ELR (cell line): Measurements from ENCODE around the gene PAQR5.
"Not testable (repeated sequence)": the region's sequence is repeated elsewhere in the genome, so short reads cannot be mapped to it uniquely, and the experiment has no call there.

Experiments used
- DNase-seq: peaks from one replicate; pipeline ENCODE4 v3.0.0-alpha.2; 2015; ENCODE audit warnings: low read depth

PAQR5 gene

GRCh38 chr15:69316291-69316690 is 17.6 kb downstream of the PAQR5 start:
- DNase-seq = no peak

DNA sequence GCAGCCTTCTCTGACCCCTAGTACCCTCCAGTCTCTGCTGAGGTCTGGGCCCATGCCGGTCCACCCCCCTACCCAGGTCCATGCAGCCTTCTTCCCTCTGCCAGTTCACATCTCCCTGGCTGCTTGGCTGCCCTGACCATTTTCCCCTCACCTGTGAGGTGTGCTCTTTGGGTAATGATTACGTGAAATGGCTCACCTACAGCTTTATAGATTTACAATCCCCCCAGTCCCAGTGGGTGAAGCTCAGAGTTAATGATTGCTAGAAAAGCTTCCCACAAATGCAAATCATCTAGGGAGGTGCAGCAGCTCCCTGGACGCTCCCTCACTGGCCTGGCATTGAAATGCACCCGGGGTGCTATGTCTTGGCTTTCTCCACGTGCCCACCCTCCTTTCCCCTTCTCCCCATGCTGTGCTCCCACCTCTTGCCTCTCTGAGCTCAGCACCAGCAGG is 18.7 kb downstream of the PAQR5 start:
- no peak for DNase-seq

- DNase-seq = no peak
These were observed 19.3 kb downstream of the PAQR5 start for GRCh38 chr15:69318033-69318432.

DNA sequence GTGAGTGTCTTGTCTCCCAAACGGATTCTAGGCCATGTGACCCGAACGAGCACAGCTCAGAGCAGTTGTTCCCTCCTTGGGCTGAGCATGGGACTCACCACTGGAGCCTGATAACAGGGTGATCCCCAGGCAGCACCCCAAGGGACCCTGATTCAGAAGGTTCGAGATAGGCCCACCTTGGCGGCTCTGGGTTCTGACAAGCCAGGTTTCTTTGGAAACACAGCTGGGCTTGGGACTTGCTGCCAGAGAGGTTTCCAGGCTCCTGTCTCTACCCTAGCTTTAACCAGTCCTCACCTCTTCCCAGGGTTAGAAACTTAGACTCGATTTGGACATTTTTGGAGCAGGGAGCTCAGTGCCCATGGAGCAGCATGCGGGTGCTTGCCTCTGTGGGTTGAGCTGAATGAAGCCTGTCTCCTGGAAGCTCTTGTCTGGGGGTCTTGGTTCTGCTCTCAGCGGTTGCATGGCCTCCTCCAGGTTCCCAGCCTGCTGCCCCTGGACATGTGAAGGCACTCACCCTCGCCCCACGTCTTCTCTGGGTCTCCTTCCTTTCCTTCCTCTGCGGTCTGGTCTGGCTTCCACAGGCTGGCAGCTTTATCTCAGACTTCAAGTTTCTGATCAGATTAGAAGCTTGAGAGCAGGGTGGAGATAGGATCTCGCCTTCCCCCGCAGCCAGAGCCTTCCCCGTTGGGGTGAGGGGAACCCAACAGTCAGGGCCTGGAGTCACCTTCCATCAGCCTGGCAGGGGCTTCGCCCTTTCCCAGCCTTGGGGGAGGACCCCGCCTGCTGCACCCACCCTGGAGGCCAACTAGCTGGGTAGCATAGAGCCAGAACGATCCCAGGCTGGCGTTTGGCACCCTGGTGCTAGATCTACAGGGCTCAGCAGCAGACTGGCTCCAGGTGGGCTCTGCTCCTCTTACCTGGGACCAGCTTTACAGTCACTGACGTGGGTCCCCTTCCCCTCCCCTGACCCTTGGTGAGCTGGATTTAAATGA is 21.0 kb downstream of the PAQR5 start:
- no peak for DNase-seq

- no peak for DNase-seq
These were observed 22.4 kb downstream of the PAQR5 start for GRCh38 chr15:69320977-69321554.

DNA sequence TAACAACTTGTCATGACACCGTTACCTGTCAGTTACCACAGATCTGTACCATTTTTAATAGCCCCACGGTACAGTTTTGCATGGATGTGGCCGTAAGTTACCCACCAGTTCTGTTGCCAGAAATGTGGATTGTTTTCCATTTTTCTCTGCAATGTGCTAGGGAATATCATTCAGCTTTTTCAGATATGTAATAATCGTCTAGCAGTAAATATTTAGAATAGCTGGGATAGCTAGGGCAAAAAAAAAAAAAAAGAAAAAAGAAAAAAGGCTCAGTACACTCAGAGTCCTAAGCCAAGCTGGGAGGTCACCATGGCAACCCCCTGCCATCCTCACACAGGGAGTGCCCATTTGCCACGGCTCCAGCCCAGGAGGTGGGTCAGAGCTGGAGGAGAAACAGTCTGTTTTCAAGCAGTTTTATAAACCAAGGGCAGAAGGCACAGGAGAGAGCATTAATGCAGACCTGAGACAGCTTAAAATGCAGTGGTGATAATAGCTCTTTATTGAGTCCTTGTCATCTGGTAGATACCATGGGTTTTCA is 25.2 kb downstream of the PAQR5 start:
- DNase-seq = no peak

DNA sequence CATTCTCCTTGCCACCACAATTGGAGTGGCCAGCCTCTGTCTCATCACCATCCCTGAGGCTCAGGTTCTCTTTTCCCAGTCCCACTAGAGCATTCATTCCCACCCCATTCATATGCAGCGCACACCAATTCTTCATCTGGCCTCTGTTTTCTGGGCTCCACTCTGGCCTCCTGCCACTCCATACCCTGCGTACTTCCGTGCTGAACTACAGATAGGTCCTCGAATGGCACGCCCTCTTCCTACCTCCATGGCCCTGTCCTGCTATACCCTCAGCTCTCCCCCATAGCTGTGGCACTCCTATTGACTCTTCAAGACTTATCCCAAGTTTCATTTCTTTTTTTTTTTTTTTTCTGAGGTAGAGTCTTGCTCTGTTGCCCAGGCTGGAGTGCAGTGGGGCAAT is 25.9 kb downstream of the PAQR5 start:
- no peak for DNase-seq

DNA sequence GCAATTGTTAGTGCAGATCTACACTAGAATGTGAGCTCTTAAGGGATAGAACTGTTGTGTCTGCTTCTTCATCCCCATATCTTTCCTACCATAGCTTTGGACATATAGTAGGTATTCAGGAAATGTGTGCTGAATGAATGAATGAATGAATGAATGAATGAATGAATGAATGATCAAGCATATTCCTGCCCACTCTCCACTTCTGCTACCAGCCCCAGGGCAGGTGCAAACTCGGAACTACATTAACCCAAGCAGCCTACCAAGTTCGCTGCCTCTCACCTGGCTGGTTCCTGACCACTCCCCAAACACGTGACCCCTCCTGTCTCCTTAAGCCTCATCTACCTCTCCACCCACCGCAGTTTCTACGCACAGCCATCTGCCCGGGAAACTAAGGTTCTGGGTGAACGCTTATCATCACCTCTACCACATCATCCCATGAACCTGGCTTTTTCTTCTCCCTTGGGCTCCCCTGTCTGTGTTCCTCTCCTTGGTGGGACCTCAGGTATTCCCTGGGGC is 26.8 kb downstream of the PAQR5 start:
- DNase-seq = no peak

DNA sequence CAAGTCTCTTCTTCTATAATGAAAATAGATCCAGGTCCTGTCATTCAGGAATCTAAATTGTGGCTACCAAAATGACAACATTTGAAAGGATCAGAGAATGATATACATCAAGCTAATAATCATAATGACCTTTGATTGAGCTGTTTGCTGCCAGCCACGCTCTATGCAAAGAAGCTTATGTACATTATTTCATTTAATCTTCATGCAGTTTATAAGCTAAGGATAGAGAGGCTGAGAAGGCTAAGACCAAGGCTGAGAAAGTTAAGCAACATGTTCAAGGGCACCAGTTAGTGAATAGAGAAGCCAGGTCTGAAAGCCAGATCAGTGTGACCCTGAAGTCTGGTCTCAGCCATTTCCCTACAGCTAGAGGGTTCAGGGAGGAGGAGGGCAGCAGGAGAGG is 29.4 kb downstream of the PAQR5 start:
- DNase-seq = no peak

DNA sequence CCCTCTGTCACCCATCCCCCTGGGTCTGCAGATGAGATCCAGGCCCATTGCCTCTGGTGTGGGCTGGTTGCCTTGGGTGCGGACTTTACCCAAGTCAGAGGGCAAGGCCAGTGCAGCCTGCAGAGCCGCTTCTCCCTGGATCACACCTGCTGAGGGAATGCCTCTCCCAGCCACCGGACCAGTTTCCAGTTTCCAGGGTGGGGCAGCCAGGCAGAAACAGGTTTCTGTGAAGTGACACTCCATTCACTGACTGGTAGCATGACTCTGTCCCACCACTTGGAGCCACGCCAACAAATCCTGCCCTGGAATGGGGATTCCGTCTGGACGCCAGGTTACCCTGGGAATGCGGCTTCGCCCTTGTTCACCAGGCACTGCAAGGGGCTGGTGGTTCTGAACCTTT is 30.0 kb downstream of the PAQR5 start:
- DNase-seq = no peak

GRCh38 chr15:69337138-69337537 is 38.4 kb downstream of the PAQR5 start:
- no peak for DNase-seq

DNA sequence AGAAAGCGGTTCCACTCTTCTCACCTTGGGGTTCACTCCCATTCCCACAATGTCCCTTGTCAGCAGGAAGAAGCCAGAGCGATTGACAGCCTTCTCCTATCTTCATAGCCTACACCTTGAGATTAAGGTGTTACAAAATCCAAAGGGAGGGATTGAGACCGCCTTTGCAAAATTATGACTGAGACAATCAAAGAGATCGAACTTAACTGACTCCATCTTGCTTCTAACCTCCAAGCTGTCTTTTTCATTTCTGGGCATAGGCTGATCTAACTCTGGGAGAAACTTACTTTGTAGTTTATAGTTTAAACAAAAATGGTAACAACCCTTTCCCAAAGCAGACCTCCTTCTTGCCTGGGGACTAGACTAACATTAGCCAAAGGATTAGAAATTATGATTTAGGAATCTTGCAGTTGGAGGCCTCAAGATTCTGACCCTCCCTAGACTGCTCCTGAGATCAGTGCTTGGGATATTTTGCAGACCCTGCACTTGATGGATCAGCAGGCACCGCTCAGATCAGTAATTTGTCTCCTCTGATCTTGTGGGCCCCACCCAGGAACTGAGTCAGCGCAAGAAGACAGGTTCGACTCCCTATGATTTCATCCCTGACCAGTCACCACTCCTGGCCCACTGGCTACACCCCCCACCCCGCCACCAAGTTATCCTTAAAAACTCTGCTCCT is 40.0 kb downstream of the PAQR5 start:
- DNase-seq = peak; percentile 73

GRCh38 chr15:69339214-69339543 is 40.5 kb downstream of the PAQR5 start:
- DNase-seq = not testable (repeated sequence)

DNA sequence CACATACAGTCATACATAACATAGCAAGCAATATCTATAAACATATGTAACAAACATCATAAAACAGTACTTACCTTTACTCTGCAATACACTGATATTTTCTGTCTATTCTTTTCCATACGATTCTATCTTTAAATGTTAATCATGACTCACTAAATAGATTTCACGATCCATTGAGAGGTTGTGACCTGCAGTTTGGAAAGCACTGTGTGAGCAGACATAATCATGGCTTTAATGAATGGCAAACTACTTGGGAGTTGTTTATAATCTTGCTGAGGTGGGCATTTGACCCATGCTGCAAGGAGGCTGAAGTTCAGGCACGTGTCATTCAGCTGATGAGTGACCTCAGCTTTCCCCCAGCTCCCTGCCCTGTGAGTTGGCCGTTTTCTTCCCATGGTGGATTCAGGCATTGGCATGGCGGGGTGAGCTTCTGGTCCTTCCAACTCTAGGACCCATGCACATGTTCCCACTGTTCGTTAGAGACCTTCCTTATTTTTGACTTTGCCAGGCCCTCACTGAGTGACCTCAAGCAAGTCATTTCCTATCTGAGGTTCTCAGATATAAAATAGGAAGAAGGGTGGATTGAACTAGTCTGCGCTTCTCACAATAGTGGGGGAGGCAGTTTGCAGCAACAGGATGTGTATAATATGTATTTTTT is 41.7 kb downstream of the PAQR5 start:
- DNase-seq = peak; percentile 20

DNA sequence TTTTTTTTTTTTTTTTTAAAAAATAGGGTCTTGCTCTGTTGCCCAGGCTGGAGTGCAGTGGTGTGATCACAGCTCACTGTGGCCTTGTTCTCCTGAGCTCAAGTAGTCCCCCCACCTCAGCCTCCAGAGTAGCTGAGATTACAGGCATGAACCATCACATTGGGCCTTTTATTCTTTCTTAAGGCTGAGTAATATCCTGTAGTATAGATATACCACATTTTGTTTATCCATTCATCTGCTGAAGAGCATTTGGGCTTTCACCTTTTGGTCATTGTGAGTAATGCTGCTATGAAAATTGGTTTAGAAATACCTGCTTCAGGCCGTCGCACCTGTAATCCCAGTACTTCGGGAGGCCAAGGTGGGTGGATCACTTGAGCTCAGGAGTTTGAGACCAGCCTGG is 42.6 kb downstream of the PAQR5 start:
- DNase-seq = peak; percentile 69

DNA sequence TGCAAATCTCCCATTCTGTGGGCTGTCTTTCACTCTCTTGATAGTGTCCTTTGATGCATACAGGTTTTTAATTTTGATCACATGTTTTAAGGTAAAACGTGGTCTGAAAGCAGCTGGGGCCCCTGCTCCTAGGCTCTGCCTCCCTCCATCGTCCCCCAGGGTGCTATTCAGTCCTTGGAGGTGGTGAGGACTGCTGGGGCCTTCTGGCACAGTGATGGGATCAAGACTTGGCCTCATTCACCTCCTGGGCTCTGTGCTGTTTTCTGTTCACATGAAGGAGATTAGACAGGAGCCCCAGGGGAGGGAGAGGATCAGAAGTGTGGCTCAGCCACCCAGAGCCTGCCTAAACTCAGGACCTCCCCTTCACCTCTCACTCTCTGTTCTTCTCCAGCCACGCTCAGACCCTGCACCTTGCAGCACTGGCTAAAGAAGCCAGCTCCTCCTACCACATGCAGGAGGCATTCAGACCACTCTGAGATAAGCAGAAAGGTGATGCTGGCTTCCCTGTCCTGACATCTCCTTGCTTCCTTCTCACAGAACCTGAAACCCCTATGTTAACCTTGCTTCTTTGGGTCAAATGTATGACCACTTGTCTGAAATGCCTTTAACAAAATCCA is 43.9 kb downstream of the PAQR5 start:
- DNase-seq = no peak

GRCh38 chr15:69343133-69343532 is 44.4 kb downstream of the PAQR5 start:
- no peak for DNase-seq

DNA sequence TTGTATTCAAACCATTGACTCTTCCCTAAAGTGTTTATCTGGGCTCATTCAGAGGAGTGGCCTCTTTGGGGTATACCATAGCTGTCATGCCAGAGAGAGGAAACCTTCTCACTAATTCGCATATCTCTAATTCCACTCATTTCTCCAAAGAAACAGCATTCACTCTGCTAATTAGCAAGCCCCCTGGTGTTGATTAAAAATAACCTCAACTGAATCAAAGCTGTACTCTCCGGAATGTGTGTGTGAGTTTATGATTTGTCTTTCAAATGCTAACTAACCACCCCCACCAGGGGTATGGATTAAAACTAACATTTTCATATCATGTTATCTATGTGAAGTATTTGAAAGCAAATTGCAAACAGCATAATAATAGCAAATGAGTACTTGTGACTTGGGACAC is 45.5 kb downstream of the PAQR5 start:
- no peak for DNase-seq

DNA sequence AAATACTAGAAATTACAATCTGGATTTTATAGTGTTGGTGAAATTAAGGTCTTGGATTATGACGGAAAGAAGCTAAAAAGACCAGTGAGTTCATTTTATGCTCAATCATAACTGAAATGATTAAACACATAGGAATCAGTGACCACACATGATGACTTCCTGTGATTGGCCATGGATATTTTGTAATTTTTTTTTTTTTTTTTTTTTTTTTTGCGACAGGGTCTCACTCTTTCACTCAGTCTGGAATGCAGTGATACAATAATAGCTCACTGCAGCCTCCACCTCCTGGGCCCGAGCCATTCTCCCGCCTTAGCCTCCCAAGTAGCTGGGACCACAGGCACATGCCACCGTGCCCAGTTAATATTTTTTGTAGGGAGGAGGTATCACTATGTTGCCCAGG is 47.4 kb downstream of the PAQR5 start:
- peak; percentile 78 for DNase-seq

- no peak for DNase-seq
These were observed 52.6 kb downstream of the PAQR5 start for GRCh38 chr15:69351333-69351732.

DNA sequence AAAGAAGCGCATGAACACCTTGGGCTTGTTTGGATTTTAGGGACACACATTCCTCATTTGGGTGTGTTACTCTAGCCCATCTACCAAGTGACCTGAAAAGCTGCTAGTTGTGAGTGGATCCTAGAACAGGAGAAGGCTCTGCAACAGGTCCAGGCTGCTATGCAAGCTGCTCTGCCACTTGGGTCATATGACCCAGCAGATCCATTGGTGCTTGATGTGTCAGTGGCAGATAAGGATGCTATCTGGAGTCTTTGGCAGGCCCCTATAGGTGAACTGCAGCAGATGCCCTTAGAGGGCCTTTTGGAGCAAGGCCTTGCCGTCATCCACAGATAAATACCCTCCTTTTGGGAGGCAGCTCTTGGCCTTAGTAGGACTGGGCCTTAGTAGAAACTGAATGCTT is 53.2 kb downstream of the PAQR5 start:
- no peak for DNase-seq
